ENCODE data around the gene ING3. TPM values are rescaled to one million over a fixed set of nuclear protein-coding genes. Genes with fewer than 3 reads are reported as not detected.
"Not testable (repeated sequence)": the region's sequence is repeated elsewhere in the genome, so short reads cannot be mapped to it uniquely, and the experiment has no call there.

The ING3 gene
- total RNA-seq, 2 experiments from 2014 or later, result 23.4 to 26.5 TPM

DNA sequence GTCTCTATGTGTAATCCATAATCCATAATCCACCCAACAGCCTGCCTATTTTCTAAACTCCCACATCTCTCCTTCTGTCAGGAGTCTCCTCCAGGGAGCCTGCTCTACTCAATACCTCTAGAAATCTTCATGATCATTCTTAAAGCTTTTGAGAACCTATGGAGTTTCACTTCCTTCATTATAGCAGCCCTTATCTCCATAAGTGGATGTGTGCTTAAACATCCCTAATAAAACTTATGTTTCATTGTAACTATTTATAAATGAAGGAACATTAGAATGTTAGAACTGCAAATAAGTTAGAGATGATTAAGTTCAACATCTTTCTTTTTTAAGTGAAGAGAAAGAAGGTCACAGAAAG is 46.4 kb downstream of the ING3 start:
- intact Hi-C loops (cut with DNase I, micrococcal nuclease), result no loop called here
- Mint-ChIP-seq H3K27ac (no peak overlapping the region), H3K4me1 (peaks cover 28% of the 10 kb centered on the region), H3K27me3 (peaks cover 4% of the 10 kb centered on the region), H3K36me3 (ENCODE audit: low read depth) (no peaks in the 10 kb centered on the region), H3K4me3 (no peak overlapping the region), H3K9me3 (ENCODE audit: low read depth) (no peaks in the 10 kb centered on the region)
- ChIA-PET CTCF (interaction anchor here (0.7 kb wide), 1 partner anchor 11 kb away, joined by 3 read pairs; no protein-coding TSS in a partner anchor), POLR2A (no interaction called here)
- ATAC-seq (no peak), DNase-seq (no peak)

DNA sequence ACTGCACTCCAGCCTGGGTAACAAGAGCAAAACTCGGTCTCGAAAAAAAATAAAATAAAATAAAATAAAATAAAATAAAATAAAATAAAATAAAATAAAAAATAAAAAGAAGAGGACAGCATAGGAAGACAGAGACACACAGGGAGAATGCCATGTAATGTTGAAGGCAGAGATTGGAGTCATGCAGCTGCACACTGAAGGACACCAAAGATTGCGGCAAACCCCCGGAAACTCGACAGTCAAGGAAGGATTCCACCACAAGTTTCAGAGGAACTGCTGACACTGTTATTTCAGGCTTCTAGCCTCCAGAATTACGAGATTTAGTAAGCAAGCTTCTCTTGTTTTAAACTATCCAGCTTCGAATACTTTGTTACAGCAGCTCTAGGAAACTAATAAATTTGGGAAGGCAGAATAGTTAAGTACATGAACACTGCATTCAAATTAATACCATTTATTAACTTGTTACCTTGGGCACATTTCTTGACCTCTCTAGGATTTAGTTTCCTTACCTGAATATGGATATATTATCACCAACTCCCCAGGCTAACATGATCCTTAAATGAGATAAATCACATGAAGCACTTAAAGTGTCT is 47.4 kb downstream of the ING3 start:
- POLR2A ChIA-PET, result no interaction called here
- intact Hi-C loops (cut with DNase I, micrococcal nuclease), result no loop called here
- H3K4me1 Mint-ChIP-seq, result peaks cover 28% of the 10 kb centered on the region
- no peaks in the 10 kb centered on the region for H3K9me3 Mint-ChIP-seq (ENCODE audit: low read depth)
- no peak overlapping the region for H3K27ac Mint-ChIP-seq
- no peak for DNase-seq
- peaks cover 2% of the 10 kb centered on the region for H3K27me3 Mint-ChIP-seq
- CTCF ChIA-PET, result interaction anchor here (1.2 kb wide), 2 partner anchors 9 to 11 kb away, joined by 5 to 6 read pairs; partner anchors contain the start of gene CPED1
- no peak for ATAC-seq
- no peaks in the 10 kb centered on the region for H3K36me3 Mint-ChIP-seq (ENCODE audit: low read depth)
- no peak overlapping the region for H3K4me3 Mint-ChIP-seq

DNA sequence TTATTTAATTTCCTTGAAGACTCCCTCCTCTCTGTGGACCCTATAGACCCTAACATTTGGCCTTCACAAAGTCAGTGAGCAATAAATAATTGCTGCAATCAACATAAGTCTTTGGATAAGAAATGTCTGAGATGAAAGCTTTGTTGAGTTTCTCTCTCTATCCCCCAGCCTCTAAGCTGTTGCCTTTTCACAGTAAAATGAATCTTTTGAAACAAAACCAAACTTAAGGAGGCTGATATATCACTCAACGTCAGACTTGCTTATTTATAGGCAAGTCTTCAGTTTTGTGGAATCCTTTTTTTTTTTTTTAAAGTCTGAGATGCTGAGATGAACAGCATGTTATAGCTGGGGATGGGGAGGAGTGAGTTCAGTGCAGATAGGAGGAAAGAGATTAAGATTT is 47.9 kb downstream of the ING3 start:
- intact Hi-C loops (cut with DNase I, micrococcal nuclease), result no loop called here
- ChIA-PET CTCF (interaction anchor here (1.2 kb wide), 2 partner anchors 10 to 12 kb away, joined by 5 to 6 read pairs; partner anchors contain the start of gene CPED1), POLR2A (no interaction called here)
- H3K4me1 Mint-ChIP-seq, result peaks cover 28% of the 10 kb centered on the region
- no peak for ATAC-seq
- H3K36me3 Mint-ChIP-seq (ENCODE audit: low read depth), result no peaks in the 10 kb centered on the region
- H3K27ac Mint-ChIP-seq, result no peak overlapping the region
- H3K4me3 Mint-ChIP-seq, result no peak overlapping the region
- no peaks in the 10 kb centered on the region for H3K9me3 Mint-ChIP-seq (ENCODE audit: low read depth)
- no peak for DNase-seq
- H3K27me3 Mint-ChIP-seq, result peaks cover 3% of the 10 kb centered on the region

DNA sequence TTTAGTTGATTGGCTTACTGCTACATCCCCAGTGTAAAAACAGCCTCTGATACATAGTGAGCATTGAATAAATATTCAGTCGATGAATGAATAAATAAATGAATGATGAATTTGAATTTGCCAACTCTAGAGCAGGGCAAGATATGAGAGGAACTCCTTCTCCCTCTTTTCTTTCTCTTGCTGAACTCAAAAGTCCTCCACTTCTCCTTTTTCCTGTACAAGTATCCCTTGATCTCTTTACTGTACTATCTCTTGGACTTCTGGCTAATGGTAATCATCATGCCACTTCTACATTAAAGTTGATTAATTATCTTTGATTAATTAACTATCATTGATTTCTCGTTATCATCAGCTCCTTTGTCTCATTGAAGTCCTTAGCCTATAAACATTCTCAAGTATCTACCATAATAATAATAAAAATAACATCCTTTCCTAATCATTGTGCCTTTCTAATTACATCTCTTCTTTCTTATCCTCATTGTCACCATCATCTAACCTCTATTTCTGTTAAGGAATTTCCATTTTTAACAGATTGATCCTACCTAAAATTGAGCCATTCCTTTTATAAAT is 48.5 kb downstream of the ING3 start:
- Mint-ChIP-seq H3K27me3 (peaks cover 4% of the 10 kb centered on the region), H3K4me1 (peaks cover 28% of the 10 kb centered on the region), H3K9me3 (ENCODE audit: low read depth) (no peaks in the 10 kb centered on the region), H3K36me3 (ENCODE audit: low read depth) (no peaks in the 10 kb centered on the region), H3K4me3 (no peak overlapping the region), H3K27ac (no peak overlapping the region)
- CTCF ChIA-PET, result interaction anchor here (0.9 to 1.2 kb wide), 4 partner anchors 10 to 190 kb away, joined by 3 to 6 read pairs (median 3); partner anchors contain the start of gene CPED1
- POLR2A ChIA-PET, result no interaction called here
- ATAC-seq (no peak), DNase-seq (no peak)
- intact Hi-C loops (cut with DNase I, micrococcal nuclease), result no loop called here

DNA sequence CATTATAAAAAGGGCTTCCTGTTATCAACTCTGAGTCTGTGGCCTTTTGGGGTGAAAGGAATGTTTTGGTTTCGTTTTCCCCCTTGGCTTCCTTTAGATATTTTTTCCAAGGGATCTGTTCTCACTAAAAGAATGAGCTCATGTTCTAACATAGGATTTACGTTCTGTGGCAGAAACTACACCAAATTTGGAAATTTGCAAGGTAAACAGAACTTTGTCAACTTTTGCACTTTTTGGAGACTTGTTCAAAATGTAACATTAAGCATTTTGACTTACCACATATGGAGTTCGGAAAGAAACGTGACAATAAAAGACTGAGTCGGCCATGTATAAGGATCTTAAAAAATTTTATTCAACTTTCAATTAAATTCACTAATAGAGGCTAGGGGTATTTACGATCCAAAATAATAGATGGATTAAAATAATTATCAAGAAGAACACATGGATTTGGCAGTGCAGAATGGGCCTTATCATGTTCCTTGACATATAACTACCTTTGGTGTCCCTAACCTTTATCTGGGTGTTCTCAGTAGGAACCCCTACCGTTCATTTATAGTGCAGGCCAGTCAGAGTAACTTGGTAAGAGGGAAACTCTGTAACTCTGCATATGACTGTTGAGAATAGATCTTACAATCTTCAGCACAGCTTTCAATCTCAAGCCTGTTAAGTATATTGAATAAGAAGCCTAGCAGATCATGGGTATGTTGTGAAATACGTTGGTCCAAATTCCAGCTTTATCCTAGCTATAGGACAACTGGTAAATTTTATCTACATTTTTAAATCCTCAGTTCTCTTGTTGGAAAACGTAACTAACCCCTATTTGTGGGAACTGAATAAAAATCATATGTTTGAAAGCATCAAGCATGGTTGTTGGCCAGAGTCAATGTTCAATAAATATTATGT is 49.8 kb downstream of the ING3 start:
- Mint-ChIP-seq H3K9me3 (ENCODE audit: low read depth) (no peaks in the 10 kb centered on the region), H3K36me3 (ENCODE audit: low read depth) (no peaks in the 10 kb centered on the region), H3K27ac (no peak overlapping the region), H3K27me3 (peaks cover 6% of the 10 kb centered on the region), H3K4me1 (peaks cover 23% of the 10 kb centered on the region), H3K4me3 (no peak overlapping the region)
- POLR2A ChIA-PET, result no interaction called here
- DNase-seq (no peak), ATAC-seq (no peak)
- CTCF ChIA-PET, result interaction anchor here (0.7 to 1.2 kb wide), 5 partner anchors 13 to 191 kb away, joined by 3 read pairs; no protein-coding TSS in a partner anchor
- intact Hi-C loops (cut with DNase I, micrococcal nuclease), result no loop called here

DNA sequence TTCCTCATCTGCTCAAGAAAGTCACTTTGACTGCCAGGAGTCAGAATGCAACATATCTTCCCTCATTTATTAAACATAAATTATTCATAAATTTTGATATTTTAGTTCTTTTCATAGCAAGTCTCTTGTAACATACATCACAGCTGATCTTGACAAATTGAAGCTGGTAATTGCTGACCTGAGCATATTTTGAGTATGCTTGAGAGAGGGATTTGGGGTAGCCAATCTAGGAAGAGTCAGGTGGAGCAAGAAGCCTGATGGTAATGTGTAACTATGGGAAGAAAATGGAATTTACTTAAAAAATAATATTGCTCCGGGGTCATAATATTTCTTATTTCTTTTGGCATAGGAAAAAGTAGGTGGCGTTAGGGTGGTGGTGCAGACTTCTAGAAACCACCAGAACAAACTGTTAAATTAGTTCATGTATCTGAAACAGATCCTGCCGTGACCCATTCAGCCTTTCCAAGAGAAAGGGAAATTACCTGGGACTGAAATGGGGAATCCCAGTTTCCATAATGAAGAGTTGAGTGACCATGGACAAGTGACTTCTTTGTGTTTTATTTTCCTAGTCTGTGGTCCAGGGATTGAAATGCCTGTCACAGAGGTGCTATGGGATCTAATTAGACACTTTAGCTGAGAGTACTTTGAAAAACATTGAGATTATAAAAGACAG is 50.8 kb downstream of the ING3 start:
- H3K27me3 Mint-ChIP-seq, result peaks cover 11% of the 10 kb centered on the region
- no peaks in the 10 kb centered on the region for H3K9me3 Mint-ChIP-seq (ENCODE audit: low read depth)
- intact Hi-C loops (cut with DNase I, micrococcal nuclease), result no loop called here
- DNase-seq (no peak), ATAC-seq (no peak)
- peaks cover 14% of the 10 kb centered on the region for H3K4me1 Mint-ChIP-seq
- H3K4me3 Mint-ChIP-seq, result no peak overlapping the region
- H3K27ac Mint-ChIP-seq, result no peak overlapping the region
- CTCF ChIA-PET, result interaction anchor here (0.7 to 1.8 kb wide), 3 partner anchors 14 to 107 kb away, joined by 3 to 16 read pairs (median 3); partner anchors contain the start of gene CPED1
- POLR2A ChIA-PET, result no interaction called here
- H3K36me3 Mint-ChIP-seq (ENCODE audit: low read depth), result no peaks in the 10 kb centered on the region

DNA sequence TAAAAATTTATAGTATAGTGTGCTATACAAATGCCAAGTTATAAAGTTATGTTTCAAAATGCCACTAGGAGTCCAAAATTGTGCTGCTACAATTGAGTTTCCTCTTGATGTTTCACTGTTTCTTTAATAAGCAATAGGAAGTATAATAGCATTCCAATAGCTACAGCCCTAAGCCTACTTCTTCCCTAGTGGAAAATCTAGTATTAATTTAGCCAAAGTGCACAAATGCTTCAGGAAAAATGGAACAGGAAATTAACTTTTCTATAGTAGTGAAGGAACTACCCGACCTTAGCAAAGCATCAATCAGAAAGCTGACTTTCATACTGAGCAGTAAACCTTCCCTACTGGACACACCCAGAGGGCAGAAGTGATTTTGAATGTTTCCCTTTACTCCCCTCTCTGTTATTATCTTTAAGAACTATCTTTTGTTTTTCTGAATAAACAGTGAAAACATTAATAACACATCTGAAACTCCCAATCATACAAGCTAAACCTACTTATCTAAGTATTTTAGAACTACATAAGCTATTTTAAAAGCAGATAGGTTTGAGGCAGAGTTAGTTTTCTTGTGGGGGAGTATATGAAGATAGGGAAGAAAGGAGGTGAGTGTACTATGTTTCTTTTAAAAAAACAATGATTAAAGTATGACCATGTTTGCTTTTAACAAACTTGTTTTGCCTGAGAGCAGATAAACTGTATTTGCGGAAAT is 51.6 kb downstream of the ING3 start:
- Mint-ChIP-seq H3K27ac (no peak overlapping the region), H3K27me3 (peaks cover 11% of the 10 kb centered on the region), H3K36me3 (ENCODE audit: low read depth) (no peaks in the 10 kb centered on the region), H3K9me3 (ENCODE audit: low read depth) (no peaks in the 10 kb centered on the region), H3K4me3 (no peak overlapping the region), H3K4me1 (peaks cover 8% of the 10 kb centered on the region)
- intact Hi-C loops (cut with DNase I, micrococcal nuclease), result no loop called here
- no peak for ATAC-seq
- POLR2A ChIA-PET, result no interaction called here
- no peak for DNase-seq
- CTCF ChIA-PET, result interaction anchor here (0.7 to 1.8 kb wide), 2 partner anchors 12 to 14 kb away, joined by 3 to 16 read pairs; partner anchors contain the start of gene CPED1

DNA sequence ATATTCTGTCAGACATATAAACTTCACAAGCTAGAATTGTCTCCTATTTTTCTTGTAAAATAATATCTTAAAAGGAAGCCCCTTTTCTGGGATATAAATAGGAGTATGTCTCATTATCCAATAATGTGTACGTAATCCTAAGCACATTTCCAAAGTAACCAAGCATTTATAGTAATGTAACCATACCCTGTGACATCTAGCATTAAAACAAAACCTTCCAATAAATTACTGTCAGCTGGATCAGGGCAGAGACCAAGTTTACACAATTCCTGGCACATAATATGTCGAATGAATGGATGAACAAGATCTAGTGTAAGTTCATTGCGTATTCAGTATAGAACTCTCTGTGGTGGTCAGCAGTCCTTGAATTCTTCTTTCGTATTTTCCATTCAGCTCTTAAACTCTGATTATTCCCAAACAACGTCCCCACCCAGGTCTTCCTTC is 52.2 kb downstream of the ING3 start:
- H3K4me1 Mint-ChIP-seq, result peaks cover 8% of the 10 kb centered on the region
- ChIA-PET POLR2A (no interaction called here), CTCF (interaction anchor here (0.7 to 1.8 kb wide), 2 partner anchors 13 to 15 kb away, joined by 3 to 16 read pairs; partner anchors contain the start of gene CPED1)
- H3K9me3 Mint-ChIP-seq (ENCODE audit: low read depth), result no peaks in the 10 kb centered on the region
- intact Hi-C loops (cut with DNase I, micrococcal nuclease), result no loop called here
- no peaks in the 10 kb centered on the region for H3K36me3 Mint-ChIP-seq (ENCODE audit: low read depth)
- no peak for DNase-seq
- H3K27me3 Mint-ChIP-seq, result peaks cover 15% of the 10 kb centered on the region
- ATAC-seq, result no peak
- no peak overlapping the region for H3K27ac Mint-ChIP-seq
- H3K4me3 Mint-ChIP-seq, result no peak overlapping the region

DNA sequence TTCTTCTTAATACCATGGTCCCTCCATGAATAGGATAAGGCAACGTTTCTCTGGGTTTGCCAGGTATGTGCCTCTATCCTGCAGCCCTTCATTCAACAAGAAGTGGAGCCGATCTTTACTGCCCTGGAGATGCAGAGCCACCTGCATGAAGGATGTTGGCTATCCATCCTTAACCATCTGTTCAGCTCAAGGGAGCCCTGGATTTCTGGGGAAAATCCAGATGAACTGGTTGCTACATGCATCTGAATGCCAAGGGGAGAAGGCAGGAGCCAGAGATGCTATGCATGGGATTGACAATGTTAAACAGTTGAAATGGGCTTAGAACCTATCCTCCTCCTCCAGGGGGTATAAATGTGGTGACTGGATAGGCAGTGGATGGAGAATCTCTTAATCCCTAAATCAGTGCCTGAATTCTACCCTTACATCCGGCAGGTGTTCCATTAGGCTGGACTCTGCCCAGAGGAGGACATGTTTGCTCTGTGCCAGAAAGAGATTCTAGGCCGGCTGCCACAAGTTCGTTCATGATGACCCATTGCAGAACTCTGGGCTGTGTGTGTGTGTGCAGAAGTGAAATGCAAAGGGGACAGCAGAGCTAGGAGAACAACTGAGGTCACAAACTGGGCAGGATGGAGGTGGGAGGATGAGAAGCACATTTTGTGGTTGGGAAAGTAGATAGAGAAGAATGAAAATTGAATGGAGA is 53.6 kb downstream of the ING3 start:
- H3K9me3 Mint-ChIP-seq (ENCODE audit: low read depth), result no peaks in the 10 kb centered on the region

DNA sequence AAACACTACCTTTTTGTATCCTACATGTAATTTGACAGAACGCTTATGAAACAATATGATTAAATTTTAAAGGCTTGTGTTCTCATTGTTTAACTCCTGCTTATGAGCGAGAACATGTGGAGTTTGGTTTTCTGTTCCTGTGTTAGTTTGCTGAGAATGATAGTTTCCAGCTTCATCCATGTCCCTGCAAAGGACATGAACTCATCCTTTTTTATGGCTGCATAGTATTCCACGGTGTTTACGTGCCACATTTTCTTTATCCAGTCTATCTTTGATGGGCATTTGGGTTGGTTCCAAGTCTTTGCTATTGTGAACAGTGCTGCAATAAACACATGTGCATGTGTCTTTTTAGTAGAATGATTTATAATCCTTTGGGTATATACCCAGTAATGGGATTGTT is 54.5 kb downstream of the ING3 start:
- ATAC-seq; H3K27ac Mint-ChIP-seq; DNase-seq; H3K36me3 Mint-ChIP-seq (ENCODE audit: low read depth); POLR2A ChIA-PET; H3K4me3 Mint-ChIP-seq; CTCF ChIA-PET; H3K4me1 Mint-ChIP-seq; intact Hi-C loops (cut with DNase I, micrococcal nuclease); H3K9me3 Mint-ChIP-seq (ENCODE audit: low read depth): not testable (repeated sequence)
- peaks cover 15% of the 10 kb centered on the region for H3K27me3 Mint-ChIP-seq

More for the DNA sequence above, 53.6 kb downstream of the ING3 start:
- intact Hi-C loops (cut with DNase I, micrococcal nuclease), result no loop called here
- Mint-ChIP-seq H3K36me3 (ENCODE audit: low read depth) (no peaks in the 10 kb centered on the region), H3K4me1 (peaks cover 6% of the 10 kb centered on the region), H3K27ac (no peak overlapping the region), H3K4me3 (no peak overlapping the region), H3K27me3 (peaks cover 15% of the 10 kb centered on the region)
- no peak for ATAC-seq
- no peak for DNase-seq
- CTCF ChIA-PET, result no interaction called here
- POLR2A ChIA-PET, result no interaction called here
